ENCODE results near the gene CCNQ. TPM values are rescaled to one million over a fixed set of nuclear protein-coding genes. Genes with fewer than 3 reads are reported as not detected.

Gene CCNQ
- total and polyA plus RNA-seq, 10 of the 15 experiments (the other 5 are each of a cell fraction or from before 2014, with no cell fraction given): 0.45 to 36.2 (median 18.2) TPM

GRCh38 chrX:153633048-153633447, 34.1 kb upstream of the CCNQ start:
- 0 out of 4 replicates have a peak, but pooled peaks cover 0 to 2% of the 10 kb centered on the region in 2 experiments for H3K27me3 ChIP-seq (replicated peaks in 1 of 2; ENCODE audit: control insufficient read depth in 2 of 2, insufficient read depth in 2 of 2, low read length in 1 of 2)
- WGBS (ENCODE audit: insufficient coverage, insufficient replicate concordance, low lambda C conversion rate, missing lambda C conversion rate): 52% methylated on average over 13 of the region's 14 CpGs
- TF ChIP-seq, protein P1, sequence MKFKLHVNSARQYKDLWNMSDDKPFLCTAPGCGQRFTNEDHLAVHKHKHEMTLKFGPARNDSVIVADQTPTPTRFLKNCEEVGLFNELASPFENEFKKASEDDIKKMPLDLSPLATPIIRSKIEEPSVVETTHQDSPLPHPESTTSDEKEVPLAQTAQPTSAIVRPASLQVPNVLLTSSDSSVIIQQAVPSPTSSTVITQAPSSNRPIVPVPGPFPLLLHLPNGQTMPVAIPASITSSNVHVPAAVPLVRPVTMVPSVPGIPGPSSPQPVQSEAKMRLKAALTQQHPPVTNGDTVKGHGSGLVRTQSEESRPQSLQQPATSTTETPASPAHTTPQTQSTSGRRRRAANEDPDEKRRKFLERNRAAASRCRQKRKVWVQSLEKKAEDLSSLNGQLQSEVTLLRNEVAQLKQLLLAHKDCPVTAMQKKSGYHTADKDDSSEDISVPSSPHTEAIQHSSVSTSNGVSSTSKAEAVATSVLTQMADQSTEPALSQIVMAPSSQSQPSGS (IDR thresholded peaks at IDR 0.05; ENCODE audit: low read length): no peak
- TF ChIP-seq BCL11A (IDR thresholded peaks at IDR 0.05; ENCODE audit: low read depth, low read length): no peak
- TF ChIP-seq RB1 (IDR thresholded peaks at IDR 0.05; ENCODE audit: borderline replicate concordance): no peak
- CTCF ChIA-PET: no interaction called here
- ATAC-seq: no peak
- H4K20me1 ChIP-seq (ENCODE audit: control insufficient read depth, insufficient read depth): no peaks in the 10 kb centered on the region
- H3K79me2 ChIP-seq (ENCODE audit: control insufficient read depth, insufficient read depth, low read length): no peaks in the 10 kb centered on the region
- SMC1A ChIA-PET (ENCODE audit: uncharacterized antibody, unreplicated experiment): no interaction called here
- H3K4me1 ChIP-seq (ENCODE audit: control insufficient read depth, insufficient read depth, low read length): no peaks in the 10 kb centered on the region
- no peak for FAIRE-seq
- no TSS peak for BruUV-seq (replicated peaks)
- no peak overlapping the region for H3K4me2 ChIP-seq (ENCODE audit: control insufficient read depth, insufficient read depth)
- no peak overlapping the region for H3K27ac ChIP-seq (ENCODE audit: control insufficient read depth, insufficient read depth)
- no peak overlapping the region for H2AFZ ChIP-seq (ENCODE audit: control insufficient read depth, low read depth, low read length)
- no peak overlapping the region for H3K4me3 ChIP-seq
- no peaks in the 10 kb centered on the region for H3K36me3 ChIP-seq (ENCODE audit: control insufficient read depth in 2 of 2, insufficient read depth in 2 of 2, low read length in 1 of 2)
- intact Hi-C loops (cut with micrococcal nuclease; ENCODE audit: unreplicated experiment): no loop called here
- in situ Hi-C loops (cut with MboI): no loop called here
- DNase-seq (ENCODE audit: low read depth, low spot score): no peak
- no peak overlapping the region for H3K9ac ChIP-seq (ENCODE audit: control insufficient read depth, insufficient read depth, low read length)
- no peaks in the 10 kb centered on the region; the same call in 2 of the 3 replicates for H3K9me3 ChIP-seq (replicated peaks; ENCODE audit: control insufficient read depth, insufficient read depth, low read length)
- POLR2A ChIA-PET: no interaction called here
- RAD21 ChIA-PET (ENCODE audit: unreplicated experiment): no interaction called here

- intact Hi-C loops (cut with micrococcal nuclease; ENCODE audit: unreplicated experiment): no loop called here
- no peak for FAIRE-seq
- TF ChIP-seq ASH2L (IDR thresholded peaks at IDR 0.05; ENCODE audit: borderline replicate concordance, low read depth) (no peak), HDAC2 (IDR thresholded peaks at IDR 0.05) (no peak), ZZZ3 (IDR thresholded peaks at IDR 0.05; ENCODE audit: control insufficient read depth, insufficient read length, low read depth) (no peak), CEBPZ (IDR thresholded peaks at IDR 0.05; ENCODE audit: low read depth, low read length) (no peak), EGR1 (IDR thresholded peaks at IDR 0.05; ENCODE audit: borderline replicate concordance in 1 of 2, low read depth in 2 of 2, low read length in 2 of 2) (no peak), RELA (IDR thresholded peaks at IDR 0.05; ENCODE audit: borderline replicate concordance, partially characterized antibody) (no peak), EED (IDR thresholded peaks at IDR 0.05; ENCODE audit: low read depth) (no peak)
- TF ChIP-seq, protein P2, sequence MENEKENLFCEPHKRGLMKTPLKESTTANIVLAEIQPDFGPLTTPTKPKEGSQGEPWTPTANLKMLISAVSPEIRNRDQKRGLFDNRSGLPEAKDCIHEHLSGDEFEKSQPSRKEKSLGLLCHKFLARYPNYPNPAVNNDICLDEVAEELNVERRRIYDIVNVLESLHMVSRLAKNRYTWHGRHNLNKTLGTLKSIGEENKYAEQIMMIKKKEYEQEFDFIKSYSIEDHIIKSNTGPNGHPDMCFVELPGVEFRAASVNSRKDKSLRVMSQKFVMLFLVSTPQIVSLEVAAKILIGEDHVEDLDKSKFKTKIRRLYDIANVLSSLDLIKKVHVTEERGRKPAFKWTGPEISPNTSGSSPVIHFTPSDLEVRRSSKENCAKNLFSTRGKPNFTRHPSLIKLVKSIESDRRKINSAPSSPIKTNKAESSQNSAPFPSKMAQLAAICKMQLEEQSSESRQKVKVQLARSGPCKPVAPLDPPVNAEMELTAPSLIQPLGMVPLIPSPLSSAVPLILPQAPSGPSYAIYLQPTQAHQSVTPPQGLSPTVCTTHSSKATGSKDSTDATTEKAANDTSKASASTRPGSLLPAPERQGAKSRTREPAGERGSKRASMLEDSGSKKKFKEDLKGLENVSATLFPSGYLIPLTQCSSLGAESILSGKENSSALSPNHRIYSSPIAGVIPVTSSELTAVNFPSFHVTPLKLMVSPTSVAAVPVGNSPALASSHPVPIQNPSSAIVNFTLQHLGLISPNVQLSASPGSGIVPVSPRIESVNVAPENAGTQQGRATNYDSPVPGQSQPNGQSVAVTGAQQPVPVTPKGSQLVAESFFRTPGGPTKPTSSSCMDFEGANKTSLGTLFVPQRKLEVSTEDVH (IDR thresholded peaks at IDR 0.05; ENCODE audit: low read depth, partially characterized antibody): no peak
Observed at GRCh38 chrX:153632595-153632946, 33.6 kb upstream of the CCNQ start.

More at GRCh38 chrX:153632595-153632946, 33.6 kb upstream of the CCNQ start:
- Histone ChIP-seq H3K9ac (ENCODE audit: control insufficient read depth, insufficient read depth, low read length) (no peak overlapping the region), H3K27me3 (replicated peaks in 1 of 2; ENCODE audit: control insufficient read depth in 2 of 2, insufficient read depth in 2 of 2, low read length in 1 of 2) (0 out of 4 replicates have a peak, but pooled peaks cover 0 to 2% of the 10 kb centered on the region in 2 experiments), H3K79me2 (ENCODE audit: control insufficient read depth, insufficient read depth, low read length) (no peaks in the 10 kb centered on the region), H3K9me3 (replicated peaks; ENCODE audit: control insufficient read depth, insufficient read depth, low read length) (no peaks in the 10 kb centered on the region; the same call in 2 of the 3 replicates), H3K4me3 (no peak overlapping the region), H3K27ac (ENCODE audit: control insufficient read depth, insufficient read depth) (no peak overlapping the region), H4K20me1 (ENCODE audit: control insufficient read depth, insufficient read depth) (no peaks in the 10 kb centered on the region), H2AFZ (ENCODE audit: control insufficient read depth, low read depth, low read length) (no peak overlapping the region), H3K36me3 (ENCODE audit: control insufficient read depth in 2 of 2, insufficient read depth in 2 of 2, low read length in 1 of 2) (no peaks in the 10 kb centered on the region), H3K4me2 (ENCODE audit: control insufficient read depth, insufficient read depth) (no peak overlapping the region), H3K4me1 (ENCODE audit: control insufficient read depth, insufficient read depth, low read length) (no peaks in the 10 kb centered on the region)
- RAD21 ChIA-PET (ENCODE audit: unreplicated experiment): no interaction called here
- no TSS peak for BruUV-seq (replicated peaks)
- SMC1A ChIA-PET (ENCODE audit: uncharacterized antibody, unreplicated experiment): no interaction called here
- POLR2A ChIA-PET: no interaction called here
- no peak for DNase-seq (ENCODE audit: low read depth, low spot score)
- 51% methylated on average over 7 of the region's 7 CpGs for WGBS (ENCODE audit: insufficient coverage, insufficient replicate concordance, low lambda C conversion rate, missing lambda C conversion rate)
- ATAC-seq: no peak
- CTCF ChIA-PET: no interaction called here
- in situ Hi-C loops (cut with MboI): no loop called here

All from GM12878 (cell line).